ENCODE data around the gene ZSCAN31.
"Not testable (repeated sequence)": the region's sequence is repeated elsewhere in the genome, so short reads cannot be mapped to it uniquely, and the experiment has no call there.

The ZSCAN31 gene

DNA sequence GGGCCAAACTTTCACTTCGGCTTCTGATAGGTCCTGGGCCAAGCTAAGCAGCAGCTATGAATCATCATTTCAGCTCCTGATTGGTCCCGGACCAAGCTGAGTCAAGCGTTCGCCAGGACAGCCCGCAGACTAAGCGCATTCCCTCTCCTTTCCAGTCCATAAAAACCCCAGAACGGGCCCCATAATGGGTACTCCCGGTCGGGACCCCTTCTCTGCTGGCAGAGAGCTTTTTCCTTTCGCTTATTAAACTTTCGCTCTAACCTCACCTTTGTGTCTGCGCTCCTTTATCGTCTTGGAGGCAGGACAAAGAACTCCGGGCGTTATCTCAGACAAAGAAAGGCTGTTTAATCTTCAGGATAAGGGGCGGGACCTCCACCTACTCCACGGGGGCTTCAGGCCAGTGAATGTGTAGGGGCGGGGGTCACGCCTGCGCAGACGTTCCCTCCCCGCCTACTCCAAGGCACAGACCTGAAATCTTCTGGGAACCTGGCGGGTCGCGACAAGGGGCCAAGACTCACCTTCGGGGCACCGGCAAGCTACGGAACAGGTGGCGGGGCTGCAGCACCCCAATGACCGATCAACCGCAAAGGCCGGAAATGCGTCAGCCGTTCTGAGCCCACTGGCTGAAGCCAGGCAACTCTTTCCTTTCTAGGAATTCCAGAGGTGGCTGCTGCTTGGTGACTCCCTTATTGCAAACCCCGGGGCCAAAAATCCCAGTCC lies at the start of gene ZSCAN31:
ZSCAN31 (minus strand) TSS at position 585 of the 720 bp plus-strand sequence. CDS start 6,465 bp downstream, outside the sequence.
- peak; percentile 78 for DNase-seq

DNA sequence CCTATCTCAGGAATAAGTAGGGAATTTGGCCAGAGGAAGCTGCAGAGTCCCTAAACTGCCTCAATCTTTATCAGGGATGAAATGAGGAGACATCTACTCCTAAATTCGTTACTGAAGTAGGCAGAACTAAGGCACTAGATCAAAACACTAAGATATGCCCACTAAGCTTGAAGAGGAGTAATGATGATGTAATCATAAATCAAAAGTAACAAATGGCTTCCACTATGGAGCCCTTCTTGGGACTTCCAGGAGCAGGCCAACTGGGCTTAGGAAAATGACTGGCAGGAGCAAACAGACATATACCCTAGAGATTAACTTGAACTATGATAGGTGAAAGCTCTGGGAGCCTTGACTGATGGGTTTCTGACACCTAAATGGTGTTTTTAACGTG lies 48.2 kb upstream of the ZSCAN31 start:
- DNase-seq, result no peak

- peak; percentile 26 for DNase-seq
Observed at GRCh38 chr6:28383235-28384142, 47.5 kb upstream of the ZSCAN31 start.

DNA sequence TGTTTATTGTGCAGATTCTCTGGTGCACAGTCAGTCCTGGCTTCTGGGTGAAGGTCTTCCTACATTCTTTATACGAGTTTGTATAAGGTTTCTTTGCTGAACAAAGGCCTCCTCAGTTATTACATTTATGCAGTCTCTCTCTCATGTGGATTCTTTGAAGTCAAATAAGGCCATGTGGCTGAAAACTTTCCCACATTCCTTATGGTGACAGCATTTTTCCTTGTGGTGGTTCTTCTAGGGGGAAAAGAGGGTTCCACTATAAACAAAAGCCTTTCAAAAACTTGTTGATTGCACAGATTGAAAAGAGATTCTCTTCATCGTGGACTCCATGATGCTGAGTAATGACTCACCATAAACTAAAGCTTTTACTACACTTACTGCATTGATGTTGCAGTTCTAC lies 44.4 kb upstream of the ZSCAN31 start:
- no peak for DNase-seq

DNA sequence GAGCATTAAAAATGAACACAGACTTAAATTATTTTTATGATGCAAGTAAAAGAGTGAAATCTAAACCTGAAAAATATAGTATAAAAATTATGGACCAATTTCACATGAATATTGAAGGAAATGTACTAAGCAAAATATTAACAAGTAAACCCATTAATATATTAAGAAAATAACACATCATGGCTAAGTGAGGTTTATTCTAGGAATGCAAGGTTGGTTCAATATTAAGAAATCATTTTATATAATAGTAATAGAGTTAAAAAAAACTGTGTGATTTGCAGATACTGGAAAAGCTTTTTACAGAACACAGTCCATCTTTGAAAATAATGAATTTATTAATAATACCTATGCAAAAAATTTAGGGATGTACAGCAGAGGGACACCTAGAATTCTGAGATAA lies 42.7 kb upstream of the ZSCAN31 start:
- DNase-seq, result no peak

DNA sequence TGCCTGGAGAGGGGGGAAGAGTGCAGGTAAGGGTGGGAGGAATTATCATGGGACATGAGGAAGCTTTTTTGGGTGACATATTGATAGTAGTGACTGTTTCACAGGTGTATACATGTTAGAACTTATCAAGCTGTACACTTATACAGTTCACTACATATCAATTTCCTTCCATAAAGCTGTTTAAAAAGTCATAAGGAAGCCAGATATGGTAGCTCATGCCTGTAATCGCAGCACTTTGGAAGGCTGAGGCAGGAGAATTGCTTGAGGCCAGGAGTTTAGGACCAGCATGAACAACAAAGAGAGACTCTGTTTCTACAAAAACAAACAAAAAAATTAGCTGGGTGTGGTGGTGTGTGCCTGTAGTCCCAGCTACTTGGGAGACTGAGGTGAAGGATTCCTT lies 41.9 kb upstream of the ZSCAN31 start:
- DNase-seq, result no peak

DNA sequence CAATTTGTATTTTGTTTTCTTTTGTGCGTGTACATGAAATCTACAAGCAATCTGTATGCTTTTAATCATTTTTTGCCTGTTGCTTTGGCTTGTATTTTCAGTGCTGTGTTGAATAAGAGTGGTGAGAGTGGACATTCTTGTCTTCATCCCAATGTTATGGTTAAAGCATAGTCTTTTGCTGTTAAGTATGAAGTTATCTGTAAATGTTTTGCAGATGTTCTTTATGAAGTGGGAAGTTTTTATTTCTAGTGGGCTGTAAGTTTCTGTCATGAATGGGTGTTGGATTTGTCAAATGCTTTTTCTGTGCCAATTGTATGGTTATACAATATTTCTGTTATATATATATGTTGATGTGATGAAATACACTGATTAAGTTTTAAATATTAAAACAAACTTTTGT lies 38.0 kb upstream of the ZSCAN31 start:
- no peak for DNase-seq

- DNase-seq, result no peak
Observed at GRCh38 chr6:28371706-28372451, 35.9 kb upstream of the ZSCAN31 start.

- DNase-seq, result no peak
Observed at GRCh38 chr6:28371280-28371679, 35.3 kb upstream of the ZSCAN31 start.

- no peak for DNase-seq
Observed at GRCh38 chr6:28370440-28370839, 34.5 kb upstream of the ZSCAN31 start.

DNA sequence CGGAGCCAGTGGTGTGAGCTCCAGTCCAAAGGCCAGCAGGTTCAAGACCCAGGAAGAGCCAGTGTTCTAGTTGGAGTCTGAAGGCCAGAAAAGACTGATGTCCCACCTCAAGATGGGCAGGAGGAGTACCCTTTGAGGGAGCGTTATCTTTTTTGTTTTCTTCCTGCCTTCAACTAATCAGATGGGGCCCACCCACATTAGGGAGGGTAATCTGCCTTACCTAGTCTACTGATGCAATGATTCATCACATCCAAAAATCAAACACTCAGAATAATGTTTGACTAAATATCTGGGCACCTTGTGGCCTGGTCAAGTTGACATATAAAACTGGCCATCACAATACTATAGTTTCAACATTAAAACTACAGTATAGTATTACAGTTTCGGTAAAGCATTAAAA lies 33.5 kb upstream of the ZSCAN31 start:
- no peak for DNase-seq

DNA sequence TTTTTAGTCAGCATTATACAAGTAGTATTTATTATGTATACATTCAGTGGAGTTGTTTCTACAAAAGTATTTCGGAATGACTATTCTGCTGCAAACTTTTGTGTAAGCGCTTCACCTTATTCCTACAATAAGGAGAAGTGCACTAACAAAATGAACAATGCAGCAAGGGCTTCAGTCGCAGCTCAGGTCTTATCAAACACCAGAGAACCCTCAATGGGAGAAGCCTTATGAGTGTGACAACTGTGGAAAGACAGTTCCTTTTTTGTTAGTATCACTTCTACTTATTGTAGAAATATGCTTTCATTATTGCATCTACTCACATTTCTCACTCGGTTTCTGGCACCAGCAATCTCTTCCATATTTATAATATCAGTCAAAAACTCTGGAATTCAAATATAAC lies 32.6 kb upstream of the ZSCAN31 start:
- no peak for DNase-seq

GRCh38 chr6:28365590-28365989 lies 29.6 kb upstream of the ZSCAN31 start:
- DNase-seq, result not testable (repeated sequence)

- no peak for DNase-seq
Observed at GRCh38 chr6:28360961-28361360, 25.0 kb upstream of the ZSCAN31 start.

- not testable (repeated sequence) for DNase-seq
Observed at GRCh38 chr6:28359562-28359961, 23.6 kb upstream of the ZSCAN31 start.

DNA sequence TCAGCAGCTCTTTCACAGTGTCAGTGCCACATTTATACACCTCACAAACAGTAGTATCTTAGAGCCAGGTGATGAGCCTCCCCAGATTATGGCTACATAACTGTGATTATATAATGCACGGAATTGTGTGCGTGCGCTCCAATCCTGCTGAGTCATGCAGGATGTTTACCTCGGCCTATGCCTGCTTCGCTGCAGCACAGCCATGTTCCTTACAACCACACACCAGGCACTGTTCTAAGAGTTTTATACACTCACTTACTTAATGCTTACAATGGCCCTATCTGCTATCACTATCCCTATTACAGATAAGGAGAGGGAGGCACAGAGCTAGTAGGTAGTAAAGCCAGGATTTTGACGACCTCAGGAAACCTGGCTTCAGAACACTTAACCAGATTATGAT lies 21.1 kb upstream of the ZSCAN31 start:
- DNase-seq, result no peak

- DNase-seq, result no peak
Observed at GRCh38 chr6:28356666-28357020, 20.7 kb upstream of the ZSCAN31 start.

GRCh38 chr6:28355743-28356665 lies 20.1 kb upstream of the ZSCAN31 start:
- peak; percentile 45 for DNase-seq

DNA sequence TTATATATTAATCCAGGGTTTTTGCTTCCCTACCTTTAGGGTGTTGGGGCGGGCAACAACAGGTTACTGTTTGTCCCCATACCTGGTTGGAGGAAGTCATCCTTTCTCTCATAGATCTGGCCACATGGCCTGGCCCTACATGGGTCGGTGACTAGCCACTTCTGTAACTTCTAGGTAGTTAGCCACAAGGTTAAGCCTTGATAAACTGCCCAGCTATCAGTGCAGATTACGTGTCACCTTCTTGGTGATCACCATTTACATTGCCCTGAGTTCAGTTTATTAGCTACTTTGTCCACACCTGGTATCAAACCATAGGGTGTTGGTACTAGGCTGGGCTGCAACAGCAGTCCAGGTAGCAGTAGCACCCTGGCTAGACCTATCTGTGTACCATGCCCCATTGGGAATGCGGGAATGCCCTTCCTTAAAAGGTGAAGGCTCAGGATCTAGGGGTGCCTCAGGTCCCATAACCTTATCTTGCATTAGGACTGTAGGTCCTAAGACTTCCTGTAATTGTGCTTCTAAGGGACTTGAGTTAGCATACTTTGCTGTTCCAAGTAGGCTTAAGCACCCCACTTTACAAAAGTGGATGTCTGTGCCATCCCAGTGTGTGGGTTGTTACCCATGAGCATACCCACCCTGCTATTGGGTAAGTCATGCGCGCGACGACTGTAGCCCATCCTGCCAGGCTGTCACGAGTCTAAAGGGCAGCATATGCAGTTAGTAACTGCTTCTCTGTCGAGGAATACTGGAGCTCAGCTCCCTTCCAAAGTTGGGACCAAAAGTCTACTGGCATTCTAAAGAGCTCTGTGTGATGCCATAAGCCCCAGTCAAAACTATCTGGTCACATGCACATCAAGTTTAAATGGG lies 19.0 kb upstream of the ZSCAN31 start:
- no peak for DNase-seq

DNA sequence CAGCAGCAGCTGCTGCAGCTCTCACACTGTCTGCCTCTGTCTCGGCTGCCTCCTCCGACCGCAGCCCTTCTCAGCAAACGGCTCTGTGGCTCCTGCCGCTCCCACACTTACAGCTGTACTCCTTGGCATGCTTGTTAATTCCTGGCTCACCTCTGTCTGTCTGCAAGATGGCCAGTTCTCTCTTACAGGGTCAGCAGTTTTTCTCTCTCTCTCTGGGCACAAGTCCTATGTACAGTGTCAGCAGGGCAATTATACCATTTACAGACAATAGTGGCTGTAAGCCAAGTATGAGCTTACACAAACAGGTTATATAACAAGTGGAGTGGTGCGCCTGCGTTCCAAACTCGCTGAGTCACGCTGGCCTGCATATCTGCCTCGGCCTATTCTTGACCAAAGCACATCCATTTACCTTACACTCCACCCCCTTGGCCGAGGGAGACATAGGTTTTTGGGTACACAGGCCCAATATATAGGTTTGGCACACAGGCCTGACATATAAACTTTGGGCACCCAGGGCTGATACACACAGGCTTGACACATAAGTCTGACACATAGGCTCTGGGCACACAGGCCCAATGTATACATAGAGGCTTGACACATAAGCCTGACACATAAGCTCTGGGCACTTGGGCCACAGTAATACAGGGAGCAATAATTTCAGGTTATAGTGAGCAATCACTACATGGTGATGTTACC lies 18.2 kb upstream of the ZSCAN31 start:
- DNase-seq, result no peak

DNA sequence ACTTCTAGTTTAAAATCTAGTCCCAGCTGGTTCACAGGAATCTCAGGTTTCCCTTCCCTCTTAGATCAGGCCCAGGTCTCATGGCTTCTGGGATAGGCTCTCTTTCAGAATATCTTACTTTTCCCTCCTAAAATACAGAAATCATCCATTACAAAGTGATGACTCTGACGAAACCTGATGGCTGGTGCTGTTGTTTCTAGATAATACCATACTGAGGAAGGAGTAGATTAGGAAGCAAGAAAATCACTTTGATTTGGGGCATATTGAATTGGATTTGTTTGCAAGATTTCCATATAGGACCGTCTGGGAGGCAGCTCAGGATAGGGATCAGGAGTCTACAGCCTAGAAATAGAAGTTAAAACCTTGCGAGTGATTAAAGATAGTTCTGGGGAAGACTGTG lies 17.4 kb upstream of the ZSCAN31 start:
- DNase-seq, result no peak
